ENCODE data around the gene GAL3ST2.

GRCh38 chr2:241752253-241752652 lies 24.4 kb upstream of the GAL3ST2 start:
- TF ChIP-seq POLR2A (IDR thresholded peaks at IDR 0.05) (no peak), CTCF (IDR thresholded peaks at IDR 0.05) (no peak)

All from body of pancreas (tissue), 4 donors.